Measurements from ENCODE around the gene DYNLL1. TPM values are rescaled to one million over a fixed set of nuclear protein-coding genes. Genes with fewer than 3 reads are reported as not detected.

The DYNLL1 gene
- total RNA-seq, 1 experiment from 2014 or later = 243 TPM

DNA sequence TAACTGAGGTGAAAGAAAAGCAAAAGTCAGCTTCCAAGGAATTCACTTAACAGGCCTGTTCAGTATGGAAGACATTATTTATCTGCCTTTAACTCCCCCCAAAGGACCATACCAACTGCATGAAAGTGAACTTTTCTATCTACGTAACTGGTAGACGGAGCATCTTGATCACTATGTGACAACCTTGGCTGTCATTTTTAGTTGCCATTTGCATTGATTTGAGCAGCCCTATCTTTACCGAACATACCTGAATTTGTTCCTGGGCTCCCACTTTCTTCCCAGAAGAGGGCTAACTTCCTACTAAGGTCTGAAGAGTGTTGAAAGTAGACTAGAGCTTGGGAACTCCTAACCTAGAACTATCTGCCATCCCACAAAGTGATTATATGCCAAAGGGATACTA, 35.8 kb upstream of the DYNLL1 start:
- Histone ChIP-seq H3K4me3 (replicated peaks in 1 of 2; ENCODE audit: low read depth in 1 of 2, low read length in 2 of 2) (no peak overlapping the region), H3K27me3 (ENCODE audit: insufficient read depth, low read length) (no peaks in the 10 kb centered on the region), H3K9me2 (ENCODE audit: insufficient read depth) (no peaks in the 10 kb centered on the region), H3K9me3 (ENCODE audit: control insufficient read depth in 1 of 2, insufficient read depth in 1 of 2, low read depth in 1 of 2, low read length in 2 of 2) (no peaks in the 10 kb centered on the region), H2AFZ (ENCODE audit: low read depth, low read length, poor library complexity, severe bottlenecking) (no peak overlapping the region), H3K79me2 (ENCODE audit: insufficient read depth, low read length) (peaks cover 76% of the 10 kb centered on the region), H3K36me3 (ENCODE audit: control insufficient read depth in 1 of 2, insufficient read depth in 2 of 2, low read length in 2 of 2) (peaks cover 61 to 76% of the 10 kb centered on the region in 2 experiments), H3K4me1 (ENCODE audit: control insufficient read depth in 1 of 2, insufficient read depth in 2 of 2, low read length in 2 of 2) (no peaks in the 10 kb centered on the region), H3K27ac (ENCODE audit: low read depth, low read length) (no peak overlapping the region), H3K9ac (ENCODE audit: low read length) (no peak overlapping the region), H4K20me1 (ENCODE audit: insufficient read depth) (peaks cover 18% of the 10 kb centered on the region), H3K4me2 (ENCODE audit: low read length) (no peak overlapping the region)
- DNase-seq (ENCODE audit: low read depth, low spot score) = no peak
- ChIA-PET POLR2A (interaction anchor here (1.8 kb wide), 1 partner anchor 9 kb away, joined by 4 read pairs; the partner anchor contains the start of gene SRSF9), RAD21 (ENCODE audit: low non-redundant PET in 1 of 2, low total read pairs in 2 of 2, uncharacterized antibody in 2 of 2, unreplicated experiment in 2 of 2) (no interaction called here), CTCF (no interaction called here)
- intact Hi-C loops (cut with micrococcal nuclease) = no loop called here
- no peak for ATAC-seq
- BruUV-seq (replicated peaks) = no TSS peak
- no peak for TF ChIP-seq TCF7L2 (IDR thresholded peaks at IDR 0.05; ENCODE audit: borderline replicate concordance, extremely low read depth, insufficient read depth, insufficient read length)
- TF ChIP-seq RAD21 (IDR thresholded peaks at IDR 0.05; ENCODE audit: low read depth) = no peak
- no peak for TF ChIP-seq SRF (IDR thresholded peaks at IDR 0.05; ENCODE audit: low read depth)
- TF ChIP-seq, protein P1, sequence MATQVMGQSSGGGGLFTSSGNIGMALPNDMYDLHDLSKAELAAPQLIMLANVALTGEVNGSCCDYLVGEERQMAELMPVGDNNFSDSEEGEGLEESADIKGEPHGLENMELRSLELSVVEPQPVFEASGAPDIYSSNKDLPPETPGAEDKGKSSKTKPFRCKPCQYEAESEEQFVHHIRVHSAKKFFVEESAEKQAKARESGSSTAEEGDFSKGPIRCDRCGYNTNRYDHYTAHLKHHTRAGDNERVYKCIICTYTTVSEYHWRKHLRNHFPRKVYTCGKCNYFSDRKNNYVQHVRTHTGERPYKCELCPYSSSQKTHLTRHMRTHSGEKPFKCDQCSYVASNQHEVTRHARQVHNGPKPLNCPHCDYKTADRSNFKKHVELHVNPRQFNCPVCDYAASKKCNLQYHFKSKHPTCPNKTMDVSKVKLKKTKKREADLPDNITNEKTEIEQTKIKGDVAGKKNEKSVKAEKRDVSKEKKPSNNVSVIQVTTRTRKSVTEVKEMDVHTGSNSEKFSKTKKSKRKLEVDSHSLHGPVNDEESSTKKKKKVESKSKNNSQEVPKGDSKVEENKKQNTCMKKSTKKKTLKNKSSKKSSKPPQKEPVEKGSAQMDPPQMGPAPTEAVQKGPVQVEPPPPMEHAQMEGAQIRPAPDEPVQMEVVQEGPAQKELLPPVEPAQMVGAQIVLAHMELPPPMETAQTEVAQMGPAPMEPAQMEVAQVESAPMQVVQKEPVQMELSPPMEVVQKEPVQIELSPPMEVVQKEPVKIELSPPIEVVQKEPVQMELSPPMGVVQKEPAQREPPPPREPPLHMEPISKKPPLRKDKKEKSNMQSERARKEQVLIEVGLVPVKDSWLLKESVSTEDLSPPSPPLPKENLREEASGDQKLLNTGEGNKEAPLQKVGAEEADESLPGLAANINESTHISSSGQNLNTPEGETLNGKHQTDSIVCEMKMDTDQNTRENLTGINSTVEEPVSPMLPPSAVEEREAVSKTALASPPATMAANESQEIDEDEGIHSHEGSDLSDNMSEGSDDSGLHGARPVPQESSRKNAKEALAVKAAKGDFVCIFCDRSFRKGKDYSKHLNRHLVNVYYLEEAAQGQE (IDR thresholded peaks at IDR 0.05; ENCODE audit: low read depth) = no peak
- TF ChIP-seq FOSL1 (IDR thresholded peaks at IDR 0.05; ENCODE audit: low read depth) = no peak
- no peak for TF ChIP-seq CEBPB (IDR thresholded peaks at IDR 0.05; ENCODE audit: low read depth)
- TF ChIP-seq EGR1 (IDR thresholded peaks at IDR 0.05; ENCODE audit: low read depth) = no peak
- no peak for TF ChIP-seq ZNF274 (IDR thresholded peaks at IDR 0.05; ENCODE audit: low read depth, low read length)
- no peak for TF ChIP-seq POLR2AphosphoS5 (IDR thresholded peaks at IDR 0.05; ENCODE audit: low read depth, low read length)
- no peak for TF ChIP-seq YY1 (IDR thresholded peaks at IDR 0.05; ENCODE audit: extremely low read depth, insufficient replicate concordance, low read depth, low read length)
- no peak for TF ChIP-seq SIN3A (IDR thresholded peaks at IDR 0.05; ENCODE audit: low read depth)
- no peak for TF ChIP-seq ELF1 (IDR thresholded peaks at IDR 0.05; ENCODE audit: borderline replicate concordance, low read depth)
- TF ChIP-seq, protein P2, sequence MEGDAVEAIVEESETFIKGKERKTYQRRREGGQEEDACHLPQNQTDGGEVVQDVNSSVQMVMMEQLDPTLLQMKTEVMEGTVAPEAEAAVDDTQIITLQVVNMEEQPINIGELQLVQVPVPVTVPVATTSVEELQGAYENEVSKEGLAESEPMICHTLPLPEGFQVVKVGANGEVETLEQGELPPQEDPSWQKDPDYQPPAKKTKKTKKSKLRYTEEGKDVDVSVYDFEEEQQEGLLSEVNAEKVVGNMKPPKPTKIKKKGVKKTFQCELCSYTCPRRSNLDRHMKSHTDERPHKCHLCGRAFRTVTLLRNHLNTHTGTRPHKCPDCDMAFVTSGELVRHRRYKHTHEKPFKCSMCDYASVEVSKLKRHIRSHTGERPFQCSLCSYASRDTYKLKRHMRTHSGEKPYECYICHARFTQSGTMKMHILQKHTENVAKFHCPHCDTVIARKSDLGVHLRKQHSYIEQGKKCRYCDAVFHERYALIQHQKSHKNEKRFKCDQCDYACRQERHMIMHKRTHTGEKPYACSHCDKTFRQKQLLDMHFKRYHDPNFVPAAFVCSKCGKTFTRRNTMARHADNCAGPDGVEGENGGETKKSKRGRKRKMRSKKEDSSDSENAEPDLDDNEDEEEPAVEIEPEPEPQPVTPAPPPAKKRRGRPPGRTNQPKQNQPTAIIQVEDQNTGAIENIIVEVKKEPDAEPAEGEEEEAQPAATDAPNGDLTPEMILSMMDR (IDR thresholded peaks at IDR 0.05 in 2 of 3, conservative IDR thresholded peaks at IDR 0.05 in 1 of 3; ENCODE audit: borderline replicate concordance in 1 of 3, insufficient read depth in 1 of 3, low read depth in 2 of 3, low read length in 2 of 3) = no peak
- no peak for TF ChIP-seq ZFX (IDR thresholded peaks at IDR 0.05)
- TF ChIP-seq POLR2A (IDR thresholded peaks at IDR 0.05; ENCODE audit: borderline replicate concordance, extremely low read depth, insufficient read depth, insufficient read length) = no peak
